Measurements from ENCODE around the gene ATP6V0E2. TPM values are rescaled to one million over a fixed set of nuclear protein-coding genes. Genes with fewer than 3 reads are reported as not detected.

Gene ATP6V0E2
- 51.6 TPM for total RNA-seq

DNA sequence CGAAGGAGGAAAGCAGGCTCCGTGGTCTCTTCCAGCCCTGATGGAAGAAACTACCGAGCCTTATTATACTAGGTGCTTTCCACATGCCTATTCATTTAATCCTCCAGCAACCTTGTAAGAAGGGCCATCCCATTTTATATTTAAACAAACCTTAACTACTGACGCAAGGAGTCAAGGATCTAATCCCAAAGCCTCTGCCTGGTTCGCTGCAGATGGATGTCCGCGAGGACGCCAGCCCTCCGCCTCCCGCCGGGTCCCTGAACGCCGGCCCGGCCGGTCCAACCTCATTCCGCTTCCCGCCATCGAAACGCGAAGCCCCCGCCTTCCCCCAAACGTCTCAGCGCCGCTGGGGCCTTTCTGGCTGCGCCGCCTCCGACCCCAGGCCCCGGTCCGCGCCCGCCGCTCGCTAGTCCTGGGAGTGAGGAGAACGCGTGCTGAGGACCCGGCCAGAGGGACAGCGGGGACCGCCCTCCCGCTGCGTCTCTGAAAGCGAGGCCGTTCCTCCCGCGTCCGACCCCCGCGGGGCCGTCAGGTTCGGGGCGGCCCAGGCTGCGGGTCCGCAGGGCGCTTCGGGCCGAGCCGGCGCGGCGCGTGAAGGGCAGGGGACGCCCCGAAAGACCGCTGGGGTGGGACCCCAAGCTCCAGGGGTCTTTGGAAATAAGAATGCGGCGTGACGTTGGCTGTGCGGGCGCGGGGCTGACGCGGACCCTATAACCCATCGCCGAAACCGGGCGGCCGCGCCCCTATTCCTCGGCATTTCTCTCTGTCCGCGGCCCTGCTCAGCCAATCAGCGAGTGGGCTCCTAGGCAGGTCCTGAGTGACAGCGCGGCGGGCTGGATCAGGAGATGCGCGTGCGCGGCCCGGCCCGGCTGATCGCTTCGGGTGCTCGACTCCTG is at the start of gene ATP6V0E2:
Gene ATP6V0E2 (plus strand): TSS at position 896 of the 896 bp plus-strand sequence. CDS start 97 bp downstream, outside the sequence.

DNA sequence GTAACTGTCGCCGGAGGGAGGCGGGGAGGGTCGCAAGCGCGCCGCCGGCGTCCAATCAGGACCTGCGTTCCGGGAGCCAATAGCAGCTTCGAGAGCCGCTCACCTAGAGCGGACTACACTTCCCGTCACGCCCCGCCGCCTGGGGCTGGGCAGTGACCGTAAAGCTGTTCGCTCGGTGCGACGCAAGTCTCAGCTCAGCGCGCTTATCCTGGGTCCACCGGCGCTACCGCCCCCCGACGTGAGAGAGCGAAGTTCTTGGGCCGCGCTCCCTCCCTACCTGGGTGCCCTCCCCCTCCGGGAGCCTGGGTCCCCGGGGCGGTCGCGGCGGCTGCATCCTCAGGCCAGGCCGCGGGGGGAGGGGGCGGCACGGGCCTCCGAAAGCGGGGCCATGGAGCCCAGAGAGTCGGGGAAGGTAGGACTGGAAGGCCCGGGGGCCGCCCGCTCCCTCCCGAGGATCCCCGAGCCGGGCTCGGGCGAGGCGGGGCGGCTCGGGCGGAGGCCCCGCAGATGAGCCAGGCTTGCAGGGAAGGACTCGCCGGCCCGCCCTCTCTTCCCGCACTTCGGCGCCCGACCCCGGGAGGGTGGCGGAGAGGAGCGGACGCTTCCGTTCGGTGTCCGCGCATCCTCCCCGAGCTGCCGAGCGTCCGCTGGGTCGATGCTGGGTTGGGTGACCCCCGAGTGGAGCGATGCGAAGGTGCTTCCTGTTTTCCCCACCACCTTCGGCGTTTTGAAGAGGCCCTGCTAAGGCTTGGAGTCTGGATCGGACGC is 35.4 kb upstream of the ATP6V0E2 start, which contains the start of gene ZNF862:
Gene ZNF862 (plus strand): TSS at position 152 of the 768 bp plus-strand sequence. CDS start 237 bp downstream, at position 389.

Other genes with a start within 250 kb of the ATP6V0E2 start
- gene ZNF467, start 100.4 kb upstream of the ATP6V0E2 start, total RNA-seq, result 4.6 TPM
- 19.2 TPM for gene ZNF862, start 35.6 kb upstream of the ATP6V0E2 start, total RNA-seq